Brain microvascular endothelial cell (primary cell): ENCODE results near the gene RAB20.

Source experiments
- DNase-seq: peaks from one replicate; pipeline ENCODE4 v3.0.0-alpha.2; 2020
- H3K27ac ChIP-seq: fragments of 250-450 bp; sonication (Bioruptor Pico); 2 replicates; pipeline ENCODE4 v1.5.1; 2020; ENCODE audit warnings: mild to moderate bottlenecking, moderate library complexity
- H3K27me3 ChIP-seq: fragments of 250-450 bp; sonication (Bioruptor Pico); replicated peaks from 2 replicates; pipeline ENCODE4 v1.5.1; 2020; ENCODE audit warnings: mild to moderate bottlenecking
- H3K36me3 ChIP-seq: fragments of 250-450 bp; sonication (Bioruptor Pico); replicated peaks from 2 replicates; pipeline ENCODE4 v1.5.1; 2020; ENCODE audit warnings: mild to moderate bottlenecking
- H3K4me3 ChIP-seq: 2 replicates; pipeline ENCODE4 v1.5.1; 2011; ENCODE audit warnings: low read depth, mild to moderate bottlenecking, control low read depth, low read length, moderate library complexity
- CTCF ChIP-seq: IDR thresholded peaks from 2 replicates; pipeline ENCODE4 v1.5.1; 2011; ENCODE audit warnings: low read depth, mild to moderate bottlenecking, moderate library complexity, low read length, control low read depth, inconsistent platforms; ENCODE audit errors: missing control alignments
- in situ Hi-C: cut with HindIII; loops from 2 replicates; pipeline ENCODE4 v1.10.0; 2017; ENCODE audit warnings: low sequenced_read_pairs, low pct_ligation_motif_present

The RAB20 gene

DNA sequence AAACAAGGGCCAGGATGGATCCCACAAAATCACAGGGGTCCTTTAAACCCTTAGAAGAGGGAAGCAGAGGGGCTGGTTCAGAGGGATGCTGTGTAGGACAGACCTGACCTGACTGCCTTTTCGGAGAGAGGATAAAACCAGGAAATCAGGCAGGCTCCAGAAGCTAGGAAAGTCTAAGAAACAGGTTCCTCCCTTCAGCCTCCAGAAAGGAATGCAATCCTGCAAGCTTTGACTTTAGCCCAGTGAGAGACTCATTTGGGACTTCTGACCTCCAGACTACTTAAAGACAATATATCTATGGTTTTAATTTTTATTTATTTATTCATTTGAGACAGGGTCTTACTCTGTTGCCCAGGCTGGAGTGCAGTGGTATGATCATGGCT lies 5.3 kb downstream of the RAB20 start:
- no peaks in the 10 kb centered on the region for H3K27me3 ChIP-seq
- in situ Hi-C loops, result no loop called here
- H3K4me3 ChIP-seq, result no peak overlapping the region
- no peak for TF ChIP-seq CTCF
- no peak for DNase-seq
- H3K36me3 ChIP-seq, result no peaks in the 10 kb centered on the region
- H3K27ac ChIP-seq, result no peak overlapping the region

DNA sequence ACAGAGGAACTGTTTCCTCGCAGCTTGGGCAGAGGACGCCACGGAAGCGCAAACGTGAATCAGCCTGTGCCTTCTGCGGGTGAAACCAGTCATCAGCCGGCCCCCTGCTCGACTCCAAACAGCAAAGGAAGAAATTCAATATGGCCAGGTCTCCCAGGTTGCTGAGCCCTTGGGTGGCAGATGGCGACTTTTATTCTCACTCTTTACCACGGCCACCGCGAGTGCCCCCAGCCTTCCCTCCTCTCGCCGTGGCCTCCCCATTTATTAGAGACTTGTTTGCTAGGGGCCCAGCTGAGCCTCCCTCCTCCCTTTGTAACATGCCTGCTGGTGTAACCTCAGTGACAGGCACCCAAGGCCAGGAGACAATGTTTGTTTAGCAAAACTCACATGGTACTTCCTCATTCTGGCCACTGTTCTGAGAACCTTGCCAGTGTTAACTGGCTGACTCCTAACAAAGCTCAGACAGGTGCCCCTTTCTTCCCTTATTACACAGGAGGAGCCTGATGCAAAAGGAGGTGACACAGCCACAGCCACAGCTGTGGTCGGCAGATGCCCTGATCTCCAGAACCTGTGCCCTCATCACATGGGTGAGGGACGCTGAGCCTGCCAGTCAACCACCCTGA lies 5.8 kb downstream of the RAB20 start:
- Histone ChIP-seq H3K4me3 (no peak overlapping the region), H3K36me3 (no peaks in the 10 kb centered on the region), H3K27me3 (no peaks in the 10 kb centered on the region), H3K27ac (no peak overlapping the region)
- in situ Hi-C loops, result no loop called here
- TF ChIP-seq CTCF, result no peak
- DNase-seq, result no peak

DNA sequence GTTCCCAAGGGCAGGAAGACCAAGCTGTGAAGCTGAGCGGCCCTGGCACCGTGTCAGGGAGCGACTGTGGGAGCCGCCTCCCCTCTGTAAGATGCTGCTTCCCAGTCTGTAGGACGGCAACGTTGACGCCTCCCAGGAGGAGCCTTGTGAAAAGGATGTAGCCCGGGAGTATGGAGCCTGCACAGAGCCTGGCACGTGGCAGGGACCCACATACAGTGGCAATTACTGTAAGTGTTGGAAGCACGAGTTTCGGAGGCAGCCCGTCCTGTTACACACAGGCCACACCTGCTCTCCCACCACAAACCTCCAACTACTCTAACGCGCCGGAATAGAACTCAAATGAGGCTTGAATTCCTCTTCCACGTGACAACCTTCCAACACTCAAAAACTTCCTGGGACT lies 6.6 kb downstream of the RAB20 start:
- no peak for DNase-seq
- in situ Hi-C loops, result no loop called here
- TF ChIP-seq CTCF, result no peak
- no peaks in the 10 kb centered on the region for H3K36me3 ChIP-seq
- H3K27me3 ChIP-seq, result no peaks in the 10 kb centered on the region
- no peak overlapping the region for H3K4me3 ChIP-seq
- H3K27ac ChIP-seq, result no peak overlapping the region

GRCh38 chr13:110554227-110554836 lies 7.2 kb downstream of the RAB20 start:
- TF ChIP-seq CTCF, result no peak
- no peak overlapping the region for H3K4me3 ChIP-seq

GRCh38 chr13:110553417-110553816 lies 8.1 kb downstream of the RAB20 start:
- no peak overlapping the region for H3K27ac ChIP-seq
- no peaks in the 10 kb centered on the region for H3K27me3 ChIP-seq
- H3K36me3 ChIP-seq, result no peaks in the 10 kb centered on the region
- no peak for TF ChIP-seq CTCF
- no peak overlapping the region for H3K4me3 ChIP-seq
- in situ Hi-C loops, result no loop called here
- DNase-seq, result no peak

More at GRCh38 chr13:110554227-110554836, 7.2 kb downstream of the RAB20 start:
- DNase-seq, result no peak
- H3K27me3 ChIP-seq, result no peaks in the 10 kb centered on the region
- no peak overlapping the region for H3K27ac ChIP-seq
- H3K36me3 ChIP-seq, result no peaks in the 10 kb centered on the region
- in situ Hi-C loops, result no loop called here

- Histone ChIP-seq H3K27ac (no peak overlapping the region), H3K27me3 (no peaks in the 10 kb centered on the region), H3K4me3 (no peak overlapping the region), H3K36me3 (no peaks in the 10 kb centered on the region)
- DNase-seq, result no peak
- in situ Hi-C loops, result no loop called here
- TF ChIP-seq CTCF, result no peak
These were observed 8.8 kb downstream of the RAB20 start for GRCh38 chr13:110552767-110553166.
